Skeletal muscle cell (primary cell): ENCODE measurements around the gene NCMAP.
"Not testable (repeated sequence)": the region's sequence is repeated elsewhere in the genome, so short reads cannot be mapped to it uniquely, and the experiment has no call there.

ENCODE experiments used
- DNase-seq: peaks from one replicate; pipeline ENCODE4 v3.0.0-alpha.2; 2010; ENCODE audit warnings: low read depth
- H3K4me3 ChIP-seq: 2 replicates; pipeline ENCODE4 v1.5.1; 2011; ENCODE audit warnings: low read depth, mild to moderate bottlenecking, control low read depth, low read length, moderate library complexity

NCMAP gene

DNA sequence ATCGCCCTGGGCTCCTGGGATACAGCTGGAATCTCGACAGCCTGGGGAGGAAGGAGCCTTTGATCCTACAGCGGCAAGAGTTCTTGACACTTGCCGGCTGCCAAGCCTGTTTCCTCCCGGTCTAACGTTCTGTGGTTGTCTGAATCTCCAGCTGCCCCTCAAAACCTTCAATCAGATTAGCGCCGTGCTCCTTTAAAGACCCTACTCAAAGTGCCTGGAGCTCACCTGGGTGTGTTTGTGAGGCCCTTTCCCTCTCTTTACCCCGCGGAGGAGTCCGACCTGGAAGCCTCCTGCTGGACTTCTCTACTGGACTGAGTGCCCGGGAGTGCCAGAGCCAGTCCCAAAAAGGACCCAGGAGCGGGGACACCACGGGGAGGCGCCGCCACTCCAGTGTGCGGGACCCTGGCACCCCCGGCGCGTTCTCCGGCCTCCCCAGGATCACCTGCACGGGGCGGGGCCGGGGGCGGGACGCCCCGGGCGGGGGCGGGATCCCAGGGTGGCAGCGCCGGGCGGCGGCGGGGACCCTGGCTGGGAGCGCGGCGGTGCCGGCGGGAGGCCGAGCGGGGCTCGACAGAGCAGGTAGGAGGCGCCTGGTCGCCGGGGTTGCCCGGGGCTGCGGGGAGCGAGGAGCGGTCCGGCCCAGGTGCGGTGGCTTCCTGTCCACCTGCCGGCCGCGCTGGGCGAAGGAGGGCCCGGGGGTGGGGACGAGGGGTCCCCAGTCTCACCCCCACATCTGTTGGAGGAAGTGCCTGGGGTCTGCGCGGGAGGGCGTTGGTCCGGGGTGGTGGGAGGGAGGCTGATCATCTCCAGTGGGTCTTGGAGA, at the start of gene NCMAP:
NCMAP (plus strand) TSS at position 497 of the 823 bp plus-strand sequence. CDS start 39,344 bp downstream, outside the sequence.
- no peak within 1 kb of the TSS for H3K4me3 ChIP-seq
- DNase-seq, result no peak

DNA sequence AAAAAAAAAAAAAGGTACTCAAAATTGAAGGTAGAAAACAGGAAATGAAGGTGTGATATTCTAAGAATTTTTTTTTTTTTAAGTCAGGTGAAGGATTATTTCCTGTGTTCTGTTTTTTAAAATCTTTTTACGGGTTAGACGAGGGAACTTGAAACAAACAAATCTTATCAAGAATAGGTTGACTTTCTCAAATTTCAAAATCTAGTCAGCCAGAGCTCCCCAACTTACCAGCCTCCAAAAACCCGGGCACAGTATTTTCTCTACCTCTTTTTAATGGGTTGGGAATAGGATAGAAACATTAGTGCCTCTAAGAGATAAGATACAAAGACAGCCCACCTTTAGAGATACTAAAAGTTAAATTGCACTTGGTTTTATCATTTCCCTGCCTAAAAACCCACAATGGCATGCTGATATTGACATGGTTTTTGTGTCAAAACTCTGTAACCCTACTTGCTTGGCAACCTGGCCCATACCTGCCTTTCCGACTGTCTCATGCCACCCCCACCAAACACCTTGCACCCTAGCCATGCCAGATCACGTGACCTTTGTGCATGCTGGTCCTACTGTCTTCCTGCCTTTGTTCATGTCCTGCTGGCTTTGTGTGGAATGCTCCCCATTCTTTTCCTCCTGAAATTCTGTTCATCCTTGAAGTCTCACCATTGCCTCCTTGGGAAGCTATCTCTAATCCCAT, 49.1 kb upstream of the NCMAP start:
- H3K4me3 ChIP-seq, result no peak overlapping the region
- DNase-seq, result no peak

DNA sequence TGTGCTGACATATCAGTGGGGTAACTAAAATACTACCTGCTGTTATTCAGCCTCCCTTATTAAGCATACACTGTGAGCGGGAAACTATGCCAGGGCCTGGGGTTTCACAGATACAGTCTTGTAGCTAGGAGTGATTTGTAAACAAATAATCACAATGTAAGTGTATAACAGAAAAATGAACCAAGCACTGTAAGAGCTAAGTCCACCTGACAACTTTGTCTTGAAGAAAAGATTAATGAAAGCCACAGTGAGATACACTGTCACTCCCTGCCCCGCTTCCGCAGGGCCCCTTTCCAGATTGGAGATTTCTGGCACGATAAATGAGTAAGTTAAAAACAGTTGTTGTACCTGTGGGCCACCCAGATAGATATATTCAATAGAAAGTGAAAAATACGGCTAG, 48.5 kb upstream of the NCMAP start:
- DNase-seq, result no peak
- no peak overlapping the region for H3K4me3 ChIP-seq

- no peak for DNase-seq
These were observed 47.0 kb upstream of the NCMAP start for GRCh38 chr1:24508911-24509310.

DNA sequence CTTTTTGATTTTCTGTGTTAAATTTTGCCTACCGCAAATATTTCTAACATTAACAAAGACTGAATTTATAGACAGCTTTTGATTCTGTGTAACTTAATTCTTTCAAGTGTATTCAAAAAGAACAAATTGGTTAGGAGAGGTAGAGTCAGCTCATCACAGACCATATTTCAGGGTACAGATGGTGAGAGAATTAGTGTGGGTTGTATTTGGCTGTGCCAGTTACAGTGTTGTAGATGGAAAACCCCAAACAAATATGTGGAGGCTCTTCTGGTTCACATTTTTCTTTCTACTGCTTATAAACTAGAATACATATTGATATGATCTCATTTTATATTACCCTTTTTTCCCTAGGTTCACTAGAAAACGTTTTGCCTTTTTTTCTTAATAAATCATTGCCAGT, 42.2 kb upstream of the NCMAP start:
- no peak for DNase-seq
- H3K4me3 ChIP-seq, result no peak overlapping the region

More at GRCh38 chr1:24508911-24509310, 47.0 kb upstream of the NCMAP start:
- no peak overlapping the region for H3K4me3 ChIP-seq

- H3K4me3 ChIP-seq, result no peak overlapping the region
- no peak for DNase-seq
These were observed 40.9 kb upstream of the NCMAP start for GRCh38 chr1:24514946-24515345.

GRCh38 chr1:24515671-24516209, 40.1 kb upstream of the NCMAP start:
- not testable (repeated sequence) for H3K4me3 ChIP-seq, DNase-seq

GRCh38 chr1:24516506-24516905, 39.4 kb upstream of the NCMAP start:
- DNase-seq, result no peak

GRCh38 chr1:24517898-24518297, 38.0 kb upstream of the NCMAP start:
- DNase-seq, result no peak
- H3K4me3 ChIP-seq, result no peak overlapping the region

More at GRCh38 chr1:24516506-24516905, 39.4 kb upstream of the NCMAP start:
- no peak overlapping the region for H3K4me3 ChIP-seq

DNA sequence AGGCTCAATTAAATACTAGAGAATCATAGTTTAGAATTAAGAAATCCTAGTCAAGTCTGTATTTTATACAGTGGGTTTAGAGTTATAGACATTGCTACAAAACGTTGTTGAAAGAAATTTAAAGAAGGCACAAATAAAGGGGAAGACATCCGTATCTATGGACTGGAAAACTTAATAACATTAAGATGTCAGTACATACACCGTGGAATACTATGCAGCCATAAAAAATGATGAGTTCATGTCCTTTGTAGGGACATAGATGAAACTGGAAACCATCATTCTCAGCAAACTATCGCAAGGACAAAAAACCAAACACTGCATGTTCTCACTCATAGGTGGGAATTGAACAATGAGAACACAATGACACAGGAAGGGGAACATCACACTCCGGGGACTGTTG, 35.6 kb upstream of the NCMAP start:
- DNase-seq, H3K4me3 ChIP-seq: not testable (repeated sequence)

DNA sequence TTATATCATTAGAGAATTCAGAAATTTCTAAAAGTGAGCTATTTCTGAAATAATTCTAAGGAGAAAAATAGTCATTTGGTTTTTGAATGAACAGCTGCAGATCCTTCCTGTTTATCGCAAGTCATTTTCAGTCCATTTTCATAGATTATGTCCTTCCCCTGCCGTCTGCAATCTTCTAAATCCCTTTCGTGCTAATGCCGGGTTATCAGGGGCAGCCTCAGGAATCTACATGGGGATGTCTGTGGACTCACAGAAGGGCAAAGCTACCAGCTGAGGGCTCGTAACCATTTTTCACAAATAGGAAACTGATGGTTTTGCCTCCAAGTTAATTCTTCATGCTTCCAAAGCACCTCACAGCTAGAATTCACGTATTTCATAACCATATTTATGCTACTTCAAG, 30.3 kb upstream of the NCMAP start:
- H3K4me3 ChIP-seq, result no peak overlapping the region
- DNase-seq, result no peak

DNA sequence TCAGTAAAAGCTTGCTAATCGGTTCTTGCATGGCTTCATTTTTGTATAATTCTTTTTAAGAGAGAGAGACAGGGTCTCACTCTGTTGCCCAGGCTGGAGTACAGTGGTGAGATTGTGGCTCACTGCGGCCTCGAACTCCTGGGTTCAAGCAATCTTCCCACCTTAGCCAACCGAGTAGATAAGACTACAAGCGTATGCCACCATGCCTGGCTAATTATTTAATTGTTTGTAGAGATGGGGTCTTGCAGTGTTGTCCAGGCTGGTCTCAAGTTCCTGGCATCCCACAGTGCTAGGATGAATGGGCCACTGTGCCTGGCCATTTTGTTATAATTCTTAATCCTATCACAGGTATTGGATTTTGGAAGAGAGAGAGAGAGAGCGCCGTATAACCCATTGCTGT, 29.8 kb upstream of the NCMAP start:
- no peak overlapping the region for H3K4me3 ChIP-seq
- no peak for DNase-seq

GRCh38 chr1:24526940-24527542, 28.8 kb upstream of the NCMAP start:
- DNase-seq, result no peak
- H3K4me3 ChIP-seq, result no peak overlapping the region

DNA sequence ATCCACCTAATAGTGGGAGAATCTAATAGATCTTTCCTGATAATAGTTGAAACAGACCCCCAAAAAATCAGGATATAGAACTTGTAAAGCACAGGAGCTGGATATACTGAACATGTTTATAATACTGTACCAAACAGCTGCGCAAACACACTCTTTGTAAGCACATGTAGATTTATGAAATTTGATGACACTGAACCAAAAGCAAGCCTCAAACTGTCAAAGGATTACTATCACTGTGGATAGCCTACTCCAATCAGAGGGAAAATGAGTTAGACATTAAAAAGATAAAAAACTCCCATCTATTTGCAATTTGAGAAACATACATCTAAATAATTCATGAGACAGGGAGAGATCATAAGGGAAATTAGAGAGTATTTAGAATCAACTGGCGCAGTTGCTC, 27.1 kb upstream of the NCMAP start:
- no peak overlapping the region for H3K4me3 ChIP-seq
- DNase-seq, result no peak

DNA sequence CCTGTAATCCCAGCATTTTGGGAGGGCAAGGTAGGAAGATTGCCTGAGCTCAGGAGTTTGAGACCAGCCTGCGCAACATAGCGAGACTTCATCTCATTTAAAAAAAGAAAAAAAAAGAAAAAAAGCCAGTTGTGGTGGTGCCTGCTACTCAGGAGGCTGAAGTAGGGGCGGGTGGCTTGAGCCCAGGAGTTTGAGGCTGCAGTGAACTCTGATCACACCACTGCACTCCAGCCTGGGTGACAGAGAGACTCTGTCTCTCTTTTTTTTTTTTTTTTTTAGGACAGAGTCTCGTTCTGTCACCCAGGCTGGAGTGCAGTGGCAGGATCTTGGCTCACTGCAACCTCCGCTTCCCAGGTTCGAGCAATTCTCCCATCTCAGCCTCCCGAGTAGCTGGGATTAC, 26.6 kb upstream of the NCMAP start:
- not testable (repeated sequence) for H3K4me3 ChIP-seq, DNase-seq

- no peak for DNase-seq
- no peak overlapping the region for H3K4me3 ChIP-seq
These were observed 20.9 kb upstream of the NCMAP start for GRCh38 chr1:24535021-24535424.

GRCh38 chr1:24535778-24536177, 20.1 kb upstream of the NCMAP start:
- DNase-seq, result no peak
- H3K4me3 ChIP-seq, result no peak overlapping the region

GRCh38 chr1:24536391-24536840, 19.5 kb upstream of the NCMAP start:
- H3K4me3 ChIP-seq, result no peak overlapping the region
- DNase-seq, result peak; percentile 22

DNA sequence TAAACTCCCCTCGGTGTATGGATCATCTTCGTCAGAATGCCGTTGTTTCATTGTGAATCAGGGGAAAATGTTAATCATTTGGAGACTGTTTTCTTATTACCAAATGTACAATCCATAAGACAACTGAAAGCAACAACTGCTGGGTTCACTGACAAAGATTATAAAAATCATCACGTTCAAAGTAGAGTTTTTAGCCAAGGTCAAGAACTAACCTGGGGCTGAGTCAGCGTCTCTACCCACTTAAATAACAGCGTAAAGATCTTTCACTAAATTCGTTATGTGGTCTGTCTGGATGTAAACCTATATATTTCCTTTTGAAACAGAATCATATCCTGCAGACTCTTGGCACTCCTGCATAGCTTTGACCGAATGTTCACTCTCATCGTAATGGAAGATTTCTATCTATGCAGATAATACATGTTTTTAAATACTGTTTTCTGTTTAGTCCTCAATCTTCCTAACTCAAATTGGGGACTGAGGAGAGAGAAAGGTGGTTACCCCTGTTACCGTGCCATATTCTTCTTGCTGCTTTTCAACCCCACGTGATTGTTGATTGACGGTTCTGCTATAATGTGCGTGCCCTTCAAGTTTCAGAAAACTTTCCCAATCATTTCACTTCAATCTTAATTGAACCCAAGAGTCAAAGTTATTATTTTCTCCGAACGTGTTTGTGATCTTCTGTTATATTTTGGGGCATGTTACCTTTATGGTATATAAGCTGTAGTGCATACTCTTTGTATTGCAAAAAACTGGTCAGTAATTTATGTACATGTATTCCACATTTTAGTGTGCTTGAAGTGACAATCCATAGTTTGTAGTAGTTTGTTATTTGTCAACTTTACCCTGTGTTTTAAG, 15.6 kb upstream of the NCMAP start:
- no peak for DNase-seq

More for the DNA sequence above, 15.6 kb upstream of the NCMAP start:
- no peak overlapping the region for H3K4me3 ChIP-seq
